Loucy (cell line): ENCODE data around the gene TBC1D1.

ENCODE experiments used
- CTCF ChIP-seq: fragments of 200-600 bp; sonication (generic); conservative IDR thresholded peaks from 2 replicates; pipeline ENCODE4 v1.5.1; 2014; ENCODE audit warnings: mild to moderate bottlenecking, antibody characterized with exemption, low read length
- EZH2phosphoT487 ChIP-seq: fragments of 200-600 bp; IDR thresholded peaks from 2 replicates; pipeline ENCODE4 v1.6.1; 2018; ENCODE audit warnings: antibody characterized with exemption, mild to moderate bottlenecking, moderate library complexity, borderline replicate concordance

GRCh38 chr4:37966044-37966443 lies 75.2 kb downstream of the TBC1D1 start:
- no peak for TF ChIP-seq CTCF
- TF ChIP-seq EZH2phosphoT487, result no peak
